Measurements from ENCODE around the gene ARRB2. TPM values are rescaled to one million over a fixed set of nuclear protein-coding genes. Genes with fewer than 3 reads are reported as not detected.
A peak's percentile ranks its signal among the peaks of the same experiment; 100 is the strongest.
"Not testable (repeated sequence)": the region's sequence is repeated elsewhere in the genome, so short reads cannot be mapped to it uniquely, and the experiment has no call there.

ARRB2 gene
- total RNA-seq, 1 donor from 2014 or later: 10.3 TPM

DNA sequence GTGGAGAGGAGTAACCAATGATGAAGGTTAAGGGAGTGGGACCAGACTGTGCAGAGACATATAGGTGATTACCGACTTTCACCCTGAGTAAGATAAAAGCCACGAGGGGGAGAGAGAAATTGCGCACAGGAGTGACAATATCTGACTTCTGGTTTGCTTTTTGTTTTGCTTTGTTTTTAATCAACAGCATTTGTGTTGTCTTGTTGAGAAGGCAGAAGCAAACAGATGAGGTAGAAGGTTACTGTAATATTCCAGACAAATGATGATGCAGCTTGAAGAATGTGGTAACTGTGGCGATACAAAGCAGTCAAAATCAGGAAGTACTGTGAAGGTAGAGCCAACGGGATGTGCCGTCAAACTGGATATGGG lies 14.0 kb upstream of the ARRB2 start:
- no peak overlapping the region for H3K27ac Mint-ChIP-seq (ENCODE audit: unreplicated experiment)
- Histone ChIP-seq H3K9ac (ENCODE audit: low read length) (no peak overlapping the region), H3K36me3 (ENCODE audit: insufficient read depth, low read length) (peaks cover 11% of the 10 kb centered on the region), H3K4me3 (ENCODE audit: insufficient read depth, low read depth, low read length) (no peak overlapping the region), H2AFZ (ENCODE audit: low read depth, low read length) (no peak overlapping the region), H3K4me2 (ENCODE audit: low read length) (no peak overlapping the region), H4K20me1 (ENCODE audit: insufficient read depth, low read length) (peaks cover 58% of the 10 kb centered on the region), H3K27me3 (ENCODE audit: insufficient read depth, low read length) (no peaks in the 10 kb centered on the region), H3K27ac (ENCODE audit: low read depth, low read length) (no peak overlapping the region), H3K9me3 (ENCODE audit: insufficient read depth, low read depth, low read length) (no peaks in the 10 kb centered on the region), H3K79me2 (ENCODE audit: insufficient read depth, low read length) (peaks cover 82% of the 10 kb centered on the region), H3K4me1 (ENCODE audit: insufficient read depth, low read length) (no peaks in the 10 kb centered on the region)
- TF ChIP-seq, protein P1, sequence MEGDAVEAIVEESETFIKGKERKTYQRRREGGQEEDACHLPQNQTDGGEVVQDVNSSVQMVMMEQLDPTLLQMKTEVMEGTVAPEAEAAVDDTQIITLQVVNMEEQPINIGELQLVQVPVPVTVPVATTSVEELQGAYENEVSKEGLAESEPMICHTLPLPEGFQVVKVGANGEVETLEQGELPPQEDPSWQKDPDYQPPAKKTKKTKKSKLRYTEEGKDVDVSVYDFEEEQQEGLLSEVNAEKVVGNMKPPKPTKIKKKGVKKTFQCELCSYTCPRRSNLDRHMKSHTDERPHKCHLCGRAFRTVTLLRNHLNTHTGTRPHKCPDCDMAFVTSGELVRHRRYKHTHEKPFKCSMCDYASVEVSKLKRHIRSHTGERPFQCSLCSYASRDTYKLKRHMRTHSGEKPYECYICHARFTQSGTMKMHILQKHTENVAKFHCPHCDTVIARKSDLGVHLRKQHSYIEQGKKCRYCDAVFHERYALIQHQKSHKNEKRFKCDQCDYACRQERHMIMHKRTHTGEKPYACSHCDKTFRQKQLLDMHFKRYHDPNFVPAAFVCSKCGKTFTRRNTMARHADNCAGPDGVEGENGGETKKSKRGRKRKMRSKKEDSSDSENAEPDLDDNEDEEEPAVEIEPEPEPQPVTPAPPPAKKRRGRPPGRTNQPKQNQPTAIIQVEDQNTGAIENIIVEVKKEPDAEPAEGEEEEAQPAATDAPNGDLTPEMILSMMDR (IDR thresholded peaks at IDR 0.05; ENCODE audit: insufficient read depth, low read depth, low read length): no peak
- TF ChIP-seq EZH2 (IDR thresholded peaks at IDR 0.05; ENCODE audit: insufficient read depth, low read length): no peak
- no peaks in the 10 kb centered on the region for H3K9me3 Mint-ChIP-seq (ENCODE audit: unreplicated experiment)
- no peak overlapping the region for H3K4me3 Mint-ChIP-seq (ENCODE audit: unreplicated experiment)
- peaks cover 5% of the 10 kb centered on the region for H3K36me3 Mint-ChIP-seq (ENCODE audit: low read depth, unreplicated experiment)
- DNase-seq (ENCODE audit: low read depth): no peak
- peaks cover 9% of the 10 kb centered on the region for H3K4me1 Mint-ChIP-seq (ENCODE audit: low read depth, unreplicated experiment)
- no peaks in the 10 kb centered on the region for H3K27me3 Mint-ChIP-seq (ENCODE audit: low read depth, unreplicated experiment)
- no peak for FAIRE-seq

DNA sequence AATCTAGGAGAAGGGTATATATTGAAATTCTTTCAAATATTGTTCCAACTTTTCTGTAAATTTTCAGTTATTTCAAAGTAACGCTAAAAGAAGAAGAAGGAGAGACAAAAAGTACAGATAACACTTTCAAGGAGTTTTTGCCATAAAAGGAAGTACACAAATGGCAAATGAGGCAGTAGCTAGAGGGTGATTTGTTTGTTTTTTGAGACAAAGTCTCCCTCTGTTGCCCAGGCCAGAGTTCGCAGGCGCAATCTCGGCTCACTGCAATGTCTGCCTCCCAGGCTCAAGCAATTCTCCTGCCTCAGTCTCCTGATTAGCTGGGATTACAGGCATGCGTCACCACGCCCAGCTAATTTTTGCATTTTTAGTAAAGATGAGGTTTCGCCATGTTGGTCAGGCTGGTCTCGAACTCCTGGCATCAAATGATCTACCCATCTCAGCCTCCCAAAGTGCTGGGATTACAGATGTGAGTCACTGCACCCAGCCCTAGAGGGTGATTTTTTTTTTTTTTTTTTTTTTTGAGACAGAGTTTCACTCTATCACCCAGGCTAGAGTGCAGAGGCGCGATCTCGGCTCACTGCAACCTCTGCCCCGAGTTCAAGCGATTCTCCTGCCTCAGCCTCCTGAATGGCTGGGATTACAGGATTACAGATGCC lies 10.9 kb upstream of the ARRB2 start:
- Histone ChIP-seq H3K4me1 (ENCODE audit: insufficient read depth, low read length) (peaks cover 12% of the 10 kb centered on the region), H4K20me1 (ENCODE audit: insufficient read depth, low read length) (peaks cover 47% of the 10 kb centered on the region), H3K79me2 (ENCODE audit: insufficient read depth, low read length) (peaks cover 86% of the 10 kb centered on the region)
- H3K27ac ChIP-seq (ENCODE audit: low read depth, low read length); H3K36me3 ChIP-seq (ENCODE audit: insufficient read depth, low read length); FAIRE-seq; H3K4me2 ChIP-seq (ENCODE audit: low read length); DNase-seq (ENCODE audit: low read depth); H3K36me3 Mint-ChIP-seq (ENCODE audit: low read depth, unreplicated experiment); H3K9ac ChIP-seq (ENCODE audit: low read length); H3K4me3 ChIP-seq (ENCODE audit: insufficient read depth, low read depth, low read length); H3K9me3 Mint-ChIP-seq (ENCODE audit: unreplicated experiment); H3K27me3 ChIP-seq (ENCODE audit: insufficient read depth, low read length); H3K27me3 Mint-ChIP-seq (ENCODE audit: low read depth, unreplicated experiment); H3K9me3 ChIP-seq (ENCODE audit: insufficient read depth, low read depth, low read length); H3K4me3 Mint-ChIP-seq (ENCODE audit: unreplicated experiment); H3K27ac Mint-ChIP-seq (ENCODE audit: unreplicated experiment); H2AFZ ChIP-seq (ENCODE audit: low read depth, low read length): not testable (repeated sequence)
- H3K4me1 Mint-ChIP-seq (ENCODE audit: low read depth, unreplicated experiment): peaks cover 11% of the 10 kb centered on the region

DNA sequence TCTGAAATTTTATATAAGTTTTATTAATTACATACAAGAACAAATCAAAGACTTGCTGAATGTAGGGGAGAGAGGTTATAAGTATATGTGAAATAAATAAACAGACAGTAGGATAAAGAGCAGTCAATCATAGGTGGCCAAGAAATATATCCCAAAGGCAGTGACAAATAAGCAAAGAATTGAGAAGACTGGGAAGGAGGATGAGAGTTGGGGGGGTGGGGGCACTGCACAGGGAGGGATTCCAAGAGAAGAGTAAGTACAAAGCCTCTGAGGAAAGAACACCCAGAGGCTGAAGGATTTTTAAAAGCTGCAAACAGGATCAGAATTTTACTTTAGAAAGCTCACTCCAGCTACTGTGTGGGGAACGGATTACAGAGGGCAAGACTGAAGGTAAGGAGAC lies 9.3 kb upstream of the ARRB2 start:
- H3K4me1 Mint-ChIP-seq (ENCODE audit: low read depth, unreplicated experiment): peaks cover 14% of the 10 kb centered on the region
- peaks cover 38% of the 10 kb centered on the region for H4K20me1 ChIP-seq (ENCODE audit: insufficient read depth, low read length)
- peaks cover 12% of the 10 kb centered on the region for H3K4me1 ChIP-seq (ENCODE audit: insufficient read depth, low read length)
- no peaks in the 10 kb centered on the region for H3K9me3 ChIP-seq (ENCODE audit: insufficient read depth, low read depth, low read length)
- H3K4me3 Mint-ChIP-seq (ENCODE audit: unreplicated experiment): peak overlapping the region; percentile 4
- H3K9me3 Mint-ChIP-seq (ENCODE audit: unreplicated experiment): no peaks in the 10 kb centered on the region
- FAIRE-seq (no peak), DNase-seq (ENCODE audit: low read depth) (no peak)
- H3K4me2 ChIP-seq (ENCODE audit: low read length): no peak overlapping the region
- no peak overlapping the region for H3K27ac Mint-ChIP-seq (ENCODE audit: unreplicated experiment)
- no peak overlapping the region for H2AFZ ChIP-seq (ENCODE audit: low read depth, low read length)
- no peak overlapping the region for H3K9ac ChIP-seq (ENCODE audit: low read length)
- peaks cover 1% of the 10 kb centered on the region for H3K36me3 Mint-ChIP-seq (ENCODE audit: low read depth, unreplicated experiment)
- H3K27me3 ChIP-seq (ENCODE audit: insufficient read depth, low read length): no peaks in the 10 kb centered on the region
- H3K27ac ChIP-seq (ENCODE audit: low read depth, low read length): no peak overlapping the region
- H3K4me3 ChIP-seq (ENCODE audit: insufficient read depth, low read depth, low read length): no peak overlapping the region
- H3K79me2 ChIP-seq (ENCODE audit: insufficient read depth, low read length): peaks cover 76% of the 10 kb centered on the region
- TF ChIP-seq, protein P1 (IDR thresholded peaks at IDR 0.05; ENCODE audit: insufficient read depth, low read depth, low read length): no peak
- TF ChIP-seq EZH2 (IDR thresholded peaks at IDR 0.05; ENCODE audit: insufficient read depth, low read length): no peak
- no peaks in the 10 kb centered on the region for H3K27me3 Mint-ChIP-seq (ENCODE audit: low read depth, unreplicated experiment)
- peaks cover 6% of the 10 kb centered on the region for H3K36me3 ChIP-seq (ENCODE audit: insufficient read depth, low read length)
